ENCODE measurements around the gene CNGA3.

DNA sequence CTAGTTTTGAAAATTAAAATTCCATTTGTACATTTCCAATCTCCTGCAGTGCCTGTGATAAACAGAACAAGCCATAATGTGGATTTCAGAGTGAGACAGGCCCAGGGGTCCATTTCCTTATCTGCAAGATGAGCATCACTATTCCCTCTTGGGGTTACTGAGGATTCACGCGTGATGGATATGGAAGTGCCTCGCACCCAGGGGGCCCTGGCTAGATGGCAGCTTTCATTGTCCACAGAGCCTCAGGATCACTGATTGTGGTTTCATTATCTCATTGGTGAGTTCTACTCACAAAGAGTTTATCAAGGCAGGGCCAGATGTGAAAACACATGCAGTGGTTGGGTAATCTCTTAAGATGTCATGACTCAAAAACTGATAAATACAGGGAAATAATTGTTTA lies 11.6 kb downstream of the CNGA3 start:
- TF ChIP-seq CTCF (conservative IDR thresholded peaks at IDR 0.05; ENCODE audit: low read depth, low read length) (no peak), POLR2A (IDR thresholded peaks at IDR 0.05; ENCODE audit: low read depth, low read length) (no peak), USF2 (IDR thresholded peaks at IDR 0.05; ENCODE audit: low read depth, low read length) (no peak), RAD21 (IDR thresholded peaks at IDR 0.05; ENCODE audit: low read length) (no peak), RCOR1 (IDR thresholded peaks at IDR 0.05; ENCODE audit: insufficient replicate concordance, low read length) (no peak), FOS (IDR thresholded peaks at IDR 0.05; ENCODE audit: low read depth, low read length) (no peak), BHLHE40 (IDR thresholded peaks at IDR 0.05; ENCODE audit: low read depth, low read length) (no peak), MAFK (IDR thresholded peaks at IDR 0.05; ENCODE audit: low read depth, low read length) (no peak), RFX5 (IDR thresholded peaks at IDR 0.05; ENCODE audit: low read depth, low read length) (no peak)

All from IMR-90 (cell line).